ENCODE data around the gene PADI1.
A peak's percentile ranks its signal among the peaks of the same experiment; 100 is the strongest.

PADI1 gene

GRCh38 chr1:17214876-17215544 lies 10.1 kb downstream of the PADI1 start:
- DNase-seq (ENCODE audit: insufficient read length, low spot score) (no peak), FAIRE-seq (no peak)

DNA sequence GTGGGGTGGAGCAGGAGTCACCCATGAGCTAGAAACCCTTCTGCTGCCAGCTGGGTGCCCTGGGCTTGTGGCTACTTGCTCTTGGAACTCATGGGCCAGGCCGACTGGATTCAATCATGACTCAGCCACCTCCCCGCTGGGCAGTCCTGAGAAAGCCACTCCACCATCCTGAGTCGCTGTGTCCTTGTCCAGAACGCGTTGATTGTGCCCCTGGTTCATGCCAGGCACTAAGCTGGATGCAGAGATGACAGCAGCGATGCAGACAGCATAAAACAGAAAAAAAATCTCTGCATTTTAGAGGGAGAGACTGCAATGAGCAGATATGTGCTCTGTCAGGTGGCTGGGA lies 10.6 kb downstream of the PADI1 start:
- no peak for DNase-seq (ENCODE audit: insufficient read length, low spot score)
- peak; percentile 23 for FAIRE-seq

DNA sequence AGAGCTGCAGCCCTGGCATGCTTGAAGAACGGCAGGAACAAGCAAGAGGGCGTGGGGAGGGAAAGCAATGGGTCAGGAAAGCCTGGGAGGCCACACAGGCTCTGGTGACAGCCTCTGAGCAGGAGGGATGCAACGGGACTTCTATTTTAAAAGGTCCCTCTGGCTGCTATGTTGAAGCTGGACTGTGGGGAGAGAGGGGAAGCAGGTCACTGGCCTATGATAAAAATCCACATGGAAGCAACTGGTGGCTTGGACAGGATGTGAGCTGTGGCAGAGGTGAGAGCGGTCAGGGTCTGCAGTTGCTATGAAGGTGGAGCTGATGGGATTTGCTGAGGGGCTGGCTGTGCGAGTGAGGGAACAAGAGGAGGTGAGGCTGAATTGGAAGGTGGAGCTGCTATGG lies 11.2 kb downstream of the PADI1 start:
- DNase-seq (ENCODE audit: insufficient read length, low spot score) (no peak), FAIRE-seq (no peak)

GRCh38 chr1:17217607-17218006 lies 12.7 kb downstream of the PADI1 start:
- FAIRE-seq (no peak), DNase-seq (ENCODE audit: insufficient read length, low spot score) (no peak)

DNA sequence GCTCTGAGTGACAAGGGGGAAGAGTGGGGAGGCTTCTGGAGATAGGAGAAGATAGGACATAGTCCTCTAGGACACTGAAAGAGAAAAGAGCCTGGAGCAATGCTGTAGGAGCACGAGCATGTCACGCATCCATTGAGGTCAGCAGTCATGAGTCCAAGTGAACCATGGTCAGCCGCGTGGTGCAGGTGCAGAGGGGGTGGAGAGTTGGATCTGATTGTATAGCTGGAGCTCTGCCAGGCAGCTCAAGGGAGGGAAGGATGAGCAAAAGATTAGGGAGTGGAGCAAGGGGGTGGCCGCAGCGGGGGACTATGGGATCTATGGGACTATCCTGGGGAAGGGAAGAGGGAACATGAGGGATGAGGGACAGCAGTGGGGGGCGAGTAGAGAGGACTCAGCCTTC lies 14.0 kb downstream of the PADI1 start:
- DNase-seq (ENCODE audit: insufficient read length, low spot score) (no peak), FAIRE-seq (no peak)

DNA sequence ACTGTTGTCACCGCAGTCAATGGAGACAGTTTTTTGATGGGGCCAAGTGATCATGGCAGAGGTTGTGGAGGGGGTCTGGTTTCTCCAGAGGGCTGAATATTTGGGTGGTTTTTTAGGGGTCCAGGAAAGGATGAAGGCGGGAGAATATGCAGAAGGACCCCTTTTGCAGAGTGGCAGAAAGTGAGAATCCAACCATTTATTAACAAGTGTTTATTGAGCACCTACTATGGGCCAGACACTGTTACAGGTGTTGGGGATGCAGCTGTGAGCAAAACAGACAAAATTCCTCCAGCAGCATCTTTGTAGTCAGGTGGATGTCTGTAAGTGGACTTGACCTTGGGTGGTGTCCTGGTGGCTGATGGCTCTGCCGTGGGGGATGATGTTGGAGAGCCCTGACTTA lies 15.4 kb downstream of the PADI1 start:
- DNase-seq (ENCODE audit: insufficient read length, low spot score) (no peak), FAIRE-seq (no peak)

DNA sequence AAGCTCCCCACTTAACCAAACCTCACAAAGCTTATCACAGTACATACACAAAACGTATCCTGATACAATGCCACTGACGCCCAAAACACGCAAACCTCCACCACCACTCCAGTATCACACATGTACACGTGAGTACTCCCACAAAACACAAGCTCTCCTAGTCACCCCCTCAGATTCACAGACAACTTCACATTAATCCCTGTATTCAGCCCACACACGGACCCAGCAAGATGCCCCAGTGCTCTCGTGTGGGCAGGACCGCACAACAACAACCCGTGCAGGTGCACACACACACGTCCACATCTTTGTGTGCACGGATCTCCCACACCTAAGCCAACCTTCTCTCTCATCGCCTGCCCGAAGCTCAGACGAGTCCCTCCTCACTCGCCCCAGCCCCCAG lies 17.6 kb downstream of the PADI1 start:
- FAIRE-seq: no peak
- no peak for DNase-seq (ENCODE audit: insufficient read length, low spot score)

- FAIRE-seq: no peak
- no peak for DNase-seq (ENCODE audit: insufficient read length, low spot score)
Observed at GRCh38 chr1:17224434-17224833, 19.5 kb downstream of the PADI1 start.

DNA sequence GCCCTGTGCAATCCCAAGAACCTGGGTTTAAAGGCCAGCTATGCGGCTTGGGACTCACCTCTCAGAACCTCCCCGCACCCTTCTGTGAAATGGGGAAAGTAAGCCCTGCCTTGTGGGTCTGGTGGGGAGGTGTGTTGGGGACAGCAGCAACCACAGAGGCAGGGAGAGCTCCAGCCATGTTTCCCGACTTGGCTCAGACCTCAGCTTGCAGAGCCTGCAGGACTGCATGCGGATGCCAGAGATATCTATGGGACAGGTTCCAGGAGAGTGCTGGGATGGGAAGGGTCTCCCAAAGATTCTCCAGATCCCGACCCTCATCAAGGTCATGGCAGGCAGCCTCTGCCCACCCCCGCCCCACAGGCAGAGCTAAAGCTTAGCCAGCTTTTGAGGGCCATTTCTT lies 20.2 kb downstream of the PADI1 start:
- no peak for FAIRE-seq
- no peak for DNase-seq (ENCODE audit: insufficient read length, low spot score)

DNA sequence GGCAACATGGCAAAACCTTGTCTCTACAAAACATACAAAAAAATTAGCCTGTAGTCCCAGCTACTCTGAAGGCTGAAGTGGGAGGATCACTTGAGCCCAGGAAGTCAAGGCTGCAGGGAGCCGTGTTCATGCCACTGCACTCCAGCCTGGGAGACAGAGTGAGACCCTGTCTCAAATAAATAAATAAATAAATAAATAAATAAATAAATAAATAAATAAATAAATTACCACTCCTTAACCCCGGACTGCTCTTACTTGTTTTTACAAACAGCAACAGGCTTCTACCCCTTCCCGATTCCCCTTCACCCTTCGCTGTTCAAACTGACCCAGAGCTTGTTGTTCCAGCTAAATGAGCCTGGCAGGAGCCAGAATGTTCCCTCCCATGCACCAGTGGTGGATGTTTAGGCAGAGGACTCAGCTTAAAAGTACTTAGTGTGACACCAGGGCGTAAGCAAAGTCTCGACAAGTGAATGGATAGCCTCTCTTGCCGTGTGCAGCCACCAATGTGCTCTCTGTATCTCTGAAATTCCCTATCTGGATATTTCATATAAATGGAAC lies 22.5 kb downstream of the PADI1 start:
- DNase-seq (ENCODE audit: insufficient read length, low spot score) (no peak), FAIRE-seq (no peak)

GRCh38 chr1:17228619-17229018 lies 23.7 kb downstream of the PADI1 start:
- FAIRE-seq (no peak), DNase-seq (ENCODE audit: insufficient read length, low spot score) (no peak)

DNA sequence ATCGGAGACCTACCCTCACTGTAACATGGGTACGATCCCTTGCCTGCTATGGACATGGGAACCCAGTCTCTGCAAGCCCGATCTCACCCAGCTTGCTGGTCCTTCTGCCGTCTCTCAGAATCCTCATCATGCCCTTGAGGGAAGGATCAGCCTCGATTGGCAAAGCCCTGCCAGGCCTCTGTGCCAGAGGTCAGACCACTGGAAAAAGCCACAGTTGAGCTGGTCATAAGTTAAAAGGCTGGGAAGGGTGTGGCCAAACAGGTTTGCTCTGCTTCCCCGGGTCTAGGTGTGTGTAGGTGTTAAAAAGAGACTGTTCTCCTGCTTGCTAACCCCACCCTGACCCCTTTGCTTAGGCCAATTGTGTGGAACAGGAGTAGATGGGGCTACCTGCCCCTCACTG lies 24.5 kb downstream of the PADI1 start:
- DNase-seq (ENCODE audit: insufficient read length, low spot score) (no peak), FAIRE-seq (no peak)

DNA sequence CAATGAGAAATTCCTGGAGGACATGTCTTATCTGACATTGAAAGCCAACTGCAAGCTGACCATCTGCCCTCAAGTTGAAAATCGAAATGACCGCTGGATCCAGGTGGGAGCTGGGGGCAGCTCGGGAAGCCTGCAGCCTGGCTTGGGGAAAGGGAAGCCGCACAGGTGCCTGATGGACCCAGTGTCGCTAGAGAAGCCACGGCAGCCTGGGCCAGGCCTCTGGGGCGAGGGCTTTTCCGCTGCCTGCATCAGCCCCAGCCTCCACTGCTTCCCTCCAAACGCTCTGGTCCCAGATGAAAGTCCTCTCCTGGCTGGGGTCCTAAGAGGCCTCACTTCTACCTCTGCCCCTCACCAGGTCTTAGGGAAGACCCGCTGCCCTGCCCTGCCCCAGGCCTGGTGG lies 25.2 kb downstream of the PADI1 start:
- no peak for FAIRE-seq
- DNase-seq (ENCODE audit: insufficient read length, low spot score): no peak

DNA sequence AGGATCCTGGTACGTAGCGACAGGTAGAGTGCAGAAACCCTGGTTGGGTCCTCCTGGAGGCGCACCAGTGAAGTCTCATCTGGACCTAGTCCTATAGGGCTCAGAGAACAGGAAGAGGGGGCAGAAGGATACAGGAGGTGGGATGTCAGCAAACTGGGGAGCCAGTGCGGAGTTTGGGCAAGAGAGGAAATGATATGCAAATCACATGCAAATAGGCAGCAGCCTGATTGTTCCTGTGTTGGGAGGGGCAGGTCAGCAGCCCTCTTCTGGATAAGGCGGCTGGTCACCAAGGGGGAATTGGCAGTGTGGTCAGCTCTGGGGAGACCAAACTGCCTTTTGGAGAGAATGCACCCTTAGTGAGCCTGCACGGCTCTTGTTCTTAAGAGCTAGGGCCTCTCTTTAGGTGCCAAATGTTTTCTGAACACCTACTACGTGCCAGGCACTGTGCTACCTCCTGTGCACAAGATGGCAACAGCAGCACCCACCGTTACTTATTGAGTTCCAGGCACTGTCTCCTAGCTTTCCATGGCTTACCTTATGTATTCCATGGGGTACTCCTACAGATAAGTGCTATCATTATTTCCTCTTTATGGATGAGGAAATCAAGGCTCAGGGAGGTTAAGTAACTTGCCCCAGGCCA lies 25.9 kb downstream of the PADI1 start:
- FAIRE-seq (no peak), DNase-seq (ENCODE audit: insufficient read length, low spot score) (no peak)

DNA sequence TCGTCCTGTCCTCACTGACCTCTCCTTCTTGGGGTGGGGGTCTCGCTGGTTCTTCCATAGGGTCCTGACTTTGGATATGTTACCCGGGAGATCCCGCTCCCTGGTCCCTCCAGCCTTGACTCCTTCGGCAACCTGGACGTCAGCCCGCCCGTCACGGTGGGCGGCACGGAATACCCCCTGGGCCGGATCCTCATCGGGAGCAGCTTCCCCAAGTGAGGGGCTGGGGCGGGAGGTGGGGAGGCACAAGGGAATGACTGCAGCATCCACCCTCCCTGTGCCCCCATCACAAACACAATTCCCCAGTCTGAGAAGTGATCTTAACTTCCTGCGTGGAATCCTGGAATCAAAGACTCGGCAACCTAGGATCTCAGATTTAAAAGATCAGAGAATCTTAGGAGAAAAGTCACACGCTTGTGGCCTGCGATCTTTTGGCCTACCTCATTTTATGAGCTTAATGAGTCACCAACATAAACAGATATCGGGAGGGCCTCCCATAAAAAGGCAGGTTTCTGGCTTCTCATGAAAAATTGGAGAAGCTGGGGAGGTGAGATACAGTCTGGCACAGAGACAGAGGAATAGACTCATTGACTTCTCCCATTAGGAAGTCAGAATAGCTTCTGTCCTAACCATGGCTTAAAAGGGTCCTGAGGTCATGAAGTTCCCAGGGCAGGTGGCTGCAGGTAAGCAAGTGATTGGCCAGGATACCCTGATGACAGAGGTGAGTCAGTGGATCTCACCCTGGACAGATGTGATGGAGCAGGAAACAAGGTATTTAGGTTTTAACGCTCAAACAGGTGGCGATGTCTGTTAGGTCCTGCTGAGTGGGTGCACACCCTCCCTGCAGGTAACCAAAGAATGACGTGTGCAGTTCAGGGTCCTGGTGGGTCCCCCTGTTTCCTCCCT lies 28.1 kb downstream of the PADI1 start:
- FAIRE-seq (peak; percentile 13), DNase-seq (ENCODE audit: insufficient read length, low spot score) (peak; percentile 64)

GRCh38 chr1:17233675-17234320 lies 28.9 kb downstream of the PADI1 start:
- DNase-seq (ENCODE audit: insufficient read length, low spot score): peak; percentile 88
- peak; percentile 97 for FAIRE-seq

- no peak for DNase-seq (ENCODE audit: insufficient read length, low spot score)
- FAIRE-seq: no peak
Observed at GRCh38 chr1:17234405-17234804, 29.5 kb downstream of the PADI1 start.

GRCh38 chr1:17235135-17235885 lies 30.4 kb downstream of the PADI1 start:
- FAIRE-seq: no peak
- DNase-seq (ENCODE audit: insufficient read length, low spot score): no peak

DNA sequence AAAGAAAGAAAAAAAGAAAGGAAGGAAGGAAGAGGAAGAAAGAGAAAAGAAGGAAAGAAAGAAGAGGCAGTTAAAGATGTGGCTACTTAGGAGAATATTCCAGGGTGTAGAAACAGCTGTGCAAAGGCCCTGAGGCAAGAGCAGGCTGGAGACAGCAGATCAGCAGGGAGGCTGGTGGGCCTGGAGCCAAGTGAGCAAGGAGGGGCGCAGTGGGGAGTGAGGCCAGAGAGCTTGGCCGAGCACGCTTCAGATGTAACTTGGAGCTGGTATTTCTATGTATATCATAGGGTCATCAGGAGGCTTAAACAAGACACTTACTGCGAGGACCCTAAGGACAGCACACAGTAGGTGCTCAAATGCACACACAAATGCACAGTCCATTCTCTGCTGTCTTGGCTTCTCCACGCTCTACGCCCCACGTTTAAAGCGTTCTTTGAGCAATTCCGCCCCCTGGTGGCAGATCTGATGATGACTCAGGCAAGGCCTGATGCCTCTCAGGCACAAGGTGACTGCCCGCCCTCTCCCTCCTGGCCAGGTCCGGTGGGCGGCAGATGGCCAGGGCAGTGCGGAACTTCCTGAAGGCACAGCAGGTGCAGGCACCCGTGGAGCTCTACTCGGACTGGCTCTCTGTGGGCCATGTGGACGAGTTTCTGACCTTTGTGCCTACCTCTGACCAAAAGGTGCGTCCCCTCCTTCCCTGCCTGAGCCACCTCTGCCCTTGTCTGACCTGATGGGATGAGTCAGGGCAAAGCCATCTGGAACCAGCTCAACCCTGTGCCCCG lies 32.0 kb downstream of the PADI1 start:
- peak; percentile 98 for FAIRE-seq
- peak; percentile 81 for DNase-seq (ENCODE audit: insufficient read length, low spot score)

DNA sequence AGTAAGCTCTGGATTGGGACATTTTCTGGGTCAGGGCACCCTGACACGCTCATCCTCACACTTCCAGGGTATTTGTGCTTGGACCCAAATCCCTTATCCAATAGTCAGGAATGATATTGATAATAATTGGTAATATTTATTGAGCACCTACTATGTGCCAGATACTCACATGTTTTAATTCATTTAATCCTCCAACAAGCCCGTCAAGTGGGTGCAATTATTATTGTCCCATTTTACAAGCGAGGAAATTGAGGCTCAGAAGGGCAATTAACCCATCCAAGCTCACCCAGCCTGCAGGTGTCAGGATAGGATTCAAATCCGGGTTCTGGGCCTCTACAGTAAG lies 32.6 kb downstream of the PADI1 start:
- no peak for FAIRE-seq

More for the DNA sequence above, 32.6 kb downstream of the PADI1 start:
- no peak for DNase-seq (ENCODE audit: insufficient read length, low spot score)
